Measurements from ENCODE around the gene EIF4B. TPM values are rescaled to one million over a fixed set of nuclear protein-coding genes. Genes with fewer than 3 reads are reported as not detected.
"Not testable (repeated sequence)": the region's sequence is repeated elsewhere in the genome, so short reads cannot be mapped to it uniquely, and the experiment has no call there.

Gene EIF4B
- total and polyA plus RNA-seq, 2 donors, result 246 to 743 TPM

- no peaks in the 10 kb centered on the region for H3K4me1 ChIP-seq (ENCODE audit: insufficient read depth)
- no peak overlapping the region for H3K4me3 ChIP-seq (ENCODE audit: low read depth, low read length)
- H3K27ac ChIP-seq (ENCODE audit: low read depth), result no peak overlapping the region
- WGBS, result 34% methylated on average over 13 of the region's 13 CpGs
- H3K36me3 ChIP-seq (ENCODE audit: insufficient read depth), result no peaks in the 10 kb centered on the region
- DNase-seq (ENCODE audit: extremely low spot score), result no peak
Measured at GRCh38 chr12:52980650-52981423, 25.4 kb upstream of the EIF4B start.

- H3K4me1 ChIP-seq (ENCODE audit: insufficient read depth), result no peaks in the 10 kb centered on the region
- WGBS, result 89% methylated on average over 1 of the region's 1 CpG
- DNase-seq (ENCODE audit: extremely low spot score), result no peak
- H3K27ac ChIP-seq (ENCODE audit: low read depth), result no peak overlapping the region
- H3K36me3 ChIP-seq (ENCODE audit: insufficient read depth), result no peaks in the 10 kb centered on the region
- no peak overlapping the region for H3K4me3 ChIP-seq (ENCODE audit: low read depth, low read length)
Measured at GRCh38 chr12:52984136-52984535, 22.1 kb upstream of the EIF4B start.

GRCh38 chr12:52988898-52989297, 17.4 kb upstream of the EIF4B start:
- Histone ChIP-seq H3K4me1 (ENCODE audit: insufficient read depth) (no peaks in the 10 kb centered on the region), H3K4me3 (ENCODE audit: low read depth, low read length) (no peak overlapping the region), H3K27ac (ENCODE audit: low read depth) (no peak overlapping the region), H3K36me3 (ENCODE audit: insufficient read depth) (no peaks in the 10 kb centered on the region)
- WGBS, result 86% methylated on average over 6 of the region's 6 CpGs
- DNase-seq (ENCODE audit: extremely low spot score), result no peak

GRCh38 chr12:52990206-52990605, 16.1 kb upstream of the EIF4B start:
- Histone ChIP-seq H3K4me3 (ENCODE audit: low read depth, low read length) (no peak overlapping the region), H3K36me3 (ENCODE audit: insufficient read depth) (no peaks in the 10 kb centered on the region), H3K4me1 (ENCODE audit: insufficient read depth) (no peaks in the 10 kb centered on the region), H3K27ac (ENCODE audit: low read depth) (no peak overlapping the region)
- 63% methylated on average over 4 of the region's 4 CpGs for WGBS
- DNase-seq (ENCODE audit: extremely low spot score), result no peak

DNA sequence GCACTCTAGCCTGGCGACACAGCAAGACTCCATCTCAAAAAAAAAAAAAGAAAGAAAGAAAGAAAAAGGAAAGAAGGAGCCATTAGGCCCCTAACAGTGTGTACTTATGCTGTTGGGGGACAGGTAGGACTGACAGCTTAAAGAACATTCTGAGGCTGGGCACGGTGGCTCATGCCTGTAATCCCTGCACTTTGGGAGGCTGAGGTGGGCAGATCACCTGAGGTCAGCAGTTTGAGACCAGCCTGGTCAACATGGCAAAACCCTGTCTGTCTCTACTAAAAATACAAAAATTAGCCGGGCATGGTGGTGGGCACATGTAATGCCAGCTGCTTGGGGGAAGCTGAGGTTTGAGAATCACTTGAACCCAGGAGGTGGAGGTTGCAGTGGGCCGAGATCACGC, 14.0 kb upstream of the EIF4B start:
- not testable (repeated sequence) for DNase-seq (ENCODE audit: extremely low spot score); H3K27ac ChIP-seq (ENCODE audit: low read depth); H3K4me3 ChIP-seq (ENCODE audit: low read depth, low read length); H3K36me3 ChIP-seq (ENCODE audit: insufficient read depth); H3K4me1 ChIP-seq (ENCODE audit: insufficient read depth)
- WGBS, result 91% methylated on average over 5 of the region's 5 CpGs

DNA sequence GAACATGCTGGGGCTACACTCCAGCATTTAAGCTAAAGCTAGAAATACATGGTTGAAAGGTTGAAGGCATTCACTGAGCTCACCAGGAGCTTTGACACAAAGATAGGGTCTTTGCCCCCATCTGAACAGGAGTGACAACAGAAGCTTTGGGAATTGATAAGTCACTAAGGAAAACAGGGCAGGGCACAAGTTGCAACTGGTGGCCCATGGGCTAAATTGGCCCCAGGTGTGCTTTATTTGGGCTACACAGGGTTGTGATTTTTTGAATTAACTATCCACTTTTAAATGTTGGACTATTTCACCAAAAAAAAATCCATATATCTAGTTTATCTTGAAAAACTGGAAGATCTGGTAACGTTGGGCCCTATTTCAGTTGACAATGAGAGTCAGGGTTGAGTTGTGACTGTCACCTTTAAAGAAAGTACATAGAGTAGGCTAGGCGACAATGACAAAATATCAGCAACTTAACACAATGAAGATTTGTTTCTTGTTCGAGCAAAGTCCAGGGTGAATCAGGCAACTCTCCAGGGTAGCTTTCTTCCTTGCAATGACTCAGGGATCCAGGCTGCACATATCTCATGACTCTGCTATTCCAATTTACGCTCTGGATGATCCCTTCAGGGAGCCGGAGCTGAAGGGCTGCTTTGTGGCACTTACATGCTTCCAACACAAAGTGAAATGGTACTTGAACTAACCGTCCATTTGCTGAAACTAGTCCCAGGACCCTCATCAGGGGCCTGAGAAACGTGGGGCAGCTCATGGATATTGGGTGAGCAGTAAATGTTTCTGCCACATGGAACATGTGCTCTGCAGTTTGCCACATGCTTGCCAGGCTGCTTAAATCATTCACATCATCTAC, 13.3 kb upstream of the EIF4B start:
- no peak overlapping the region for H3K27ac ChIP-seq (ENCODE audit: low read depth)
- no peak for DNase-seq (ENCODE audit: extremely low spot score)
- WGBS, result 75% methylated on average over 7 of the region's 7 CpGs

GRCh38 chr12:52993558-52993869, 12.7 kb upstream of the EIF4B start:
- Histone ChIP-seq H3K4me1 (ENCODE audit: insufficient read depth) (no peaks in the 10 kb centered on the region), H3K36me3 (ENCODE audit: insufficient read depth) (no peaks in the 10 kb centered on the region), H3K4me3 (ENCODE audit: low read depth, low read length) (no peak overlapping the region), H3K27ac (ENCODE audit: low read depth) (no peak overlapping the region)
- no peak for DNase-seq (ENCODE audit: extremely low spot score)

More for the DNA sequence above, 13.3 kb upstream of the EIF4B start:
- no peak overlapping the region for H3K4me3 ChIP-seq (ENCODE audit: low read depth, low read length)
- H3K4me1 ChIP-seq (ENCODE audit: insufficient read depth), result no peaks in the 10 kb centered on the region
- no peaks in the 10 kb centered on the region for H3K36me3 ChIP-seq (ENCODE audit: insufficient read depth)

GRCh38 chr12:53004178-53004577, 2.1 kb upstream of the EIF4B start:
- Histone ChIP-seq H3K4me3 (ENCODE audit: low read depth, low read length) (no peak overlapping the region), H3K4me1 (ENCODE audit: insufficient read depth) (no peaks in the 10 kb centered on the region), H3K27ac (ENCODE audit: low read depth) (no peak overlapping the region), H3K36me3 (ENCODE audit: insufficient read depth) (no peaks in the 10 kb centered on the region)
- 29% methylated on average over 5 of the region's 5 CpGs for WGBS
- DNase-seq (ENCODE audit: extremely low spot score), result no peak

DNA sequence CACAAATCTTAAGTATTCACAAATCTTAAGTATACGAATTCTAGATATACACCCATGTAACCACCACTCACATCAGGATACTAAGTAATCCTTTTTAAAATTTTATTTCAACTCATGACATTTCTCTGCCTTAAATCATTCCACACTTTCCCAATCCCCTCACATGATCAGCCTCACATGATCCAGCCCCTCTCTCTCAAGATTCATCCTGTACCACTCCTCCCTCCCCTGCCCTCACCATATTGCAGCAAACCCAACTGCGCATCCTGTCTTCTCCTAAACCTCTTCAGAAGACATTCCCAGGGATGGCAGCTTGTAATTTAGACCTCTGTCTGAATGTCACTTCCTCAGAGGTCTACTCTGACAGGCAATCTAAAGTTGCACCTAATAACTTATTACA, 1.7 kb upstream of the EIF4B start:
- WGBS, result 58% methylated on average over 2 of the region's 2 CpGs
- H3K27ac ChIP-seq (ENCODE audit: low read depth), result no peak overlapping the region
- no peak overlapping the region for H3K4me3 ChIP-seq (ENCODE audit: low read depth, low read length)
- H3K36me3 ChIP-seq (ENCODE audit: insufficient read depth), result no peaks in the 10 kb centered on the region
- H3K4me1 ChIP-seq (ENCODE audit: insufficient read depth), result no peaks in the 10 kb centered on the region
- no peak for DNase-seq (ENCODE audit: extremely low spot score)

DNA sequence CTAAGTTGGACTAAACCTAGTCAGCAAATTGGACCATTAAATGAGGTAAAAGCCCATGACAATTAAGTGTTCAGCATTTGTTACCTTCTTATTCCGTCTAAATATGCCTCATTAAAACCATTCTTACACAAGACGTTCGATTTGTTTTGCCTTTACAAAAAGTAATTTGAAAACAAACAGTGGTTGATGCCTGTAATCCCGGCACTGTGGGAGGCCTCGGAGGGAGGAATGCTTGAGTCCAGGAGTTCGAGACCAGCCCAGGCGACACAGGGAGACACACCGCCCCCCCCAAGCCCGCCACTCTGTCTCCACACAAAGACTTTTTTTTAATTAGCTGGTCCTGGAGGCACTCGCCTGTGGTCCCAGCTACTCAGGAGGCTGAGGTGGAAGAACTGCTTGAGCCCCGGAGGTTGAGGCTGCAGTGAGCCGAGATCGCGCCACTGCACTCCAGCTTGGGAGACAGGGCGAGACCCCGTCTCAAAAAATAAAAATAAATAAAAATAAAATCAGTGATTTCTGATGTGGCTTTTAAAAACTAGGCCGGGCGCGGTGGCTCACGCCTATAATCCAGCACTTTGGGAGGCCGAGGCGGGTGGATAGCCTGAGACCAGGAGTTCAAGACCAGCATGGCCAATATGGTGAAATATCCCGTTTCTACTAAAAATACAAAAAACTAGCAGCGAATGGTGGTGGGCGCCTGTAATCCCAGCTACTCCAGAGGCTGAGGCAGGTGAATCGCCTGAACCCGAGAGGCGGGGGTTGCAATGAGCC, 856 bp upstream of the EIF4B start:
- Histone ChIP-seq H3K36me3 (ENCODE audit: insufficient read depth) (no peaks in the 10 kb centered on the region), H3K4me1 (ENCODE audit: insufficient read depth) (no peaks in the 10 kb centered on the region), H3K4me3 (ENCODE audit: low read depth, low read length) (peak overlapping the region; percentile 26), H3K27ac (ENCODE audit: low read depth) (no peak overlapping the region)
- DNase-seq (ENCODE audit: extremely low spot score), result no peak
- WGBS, result 13% methylated on average over 28 of the region's 28 CpGs

DNA sequence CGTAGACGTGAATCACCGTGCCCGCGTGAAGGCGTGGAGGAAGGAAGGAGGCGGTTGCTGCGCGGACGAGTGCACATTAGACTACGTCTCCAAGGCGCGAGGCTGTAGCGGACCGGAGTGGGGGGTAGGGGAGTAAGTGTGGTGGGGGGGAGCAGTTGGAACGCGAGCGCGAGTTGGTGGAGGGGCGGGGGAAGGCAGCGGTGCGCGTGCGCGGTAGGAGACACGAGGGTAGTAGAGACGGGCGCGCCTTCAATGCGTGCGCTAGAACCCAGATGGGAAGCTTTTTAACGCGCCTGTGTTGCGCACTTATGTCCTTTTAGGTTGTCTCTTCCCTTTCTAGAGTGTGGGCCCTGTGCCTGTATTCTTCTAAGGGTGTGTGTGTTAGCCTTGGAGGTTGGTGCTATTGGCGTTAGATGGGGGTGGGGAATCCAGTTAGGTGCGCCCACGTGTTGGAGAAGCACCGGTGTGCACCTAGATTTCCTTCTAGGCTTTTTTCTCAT, 604 bp downstream of the EIF4B start:
- H3K27ac ChIP-seq (ENCODE audit: low read depth), result peak overlapping the region; percentile 40
- H3K4me3 ChIP-seq (ENCODE audit: low read depth, low read length), result peak overlapping the region; percentile 80
- peaks cover 2% of the 10 kb centered on the region for H3K4me1 ChIP-seq (ENCODE audit: insufficient read depth)
- under 1% methylated on average over 38 of the region's 38 CpGs for WGBS
- H3K36me3 ChIP-seq (ENCODE audit: insufficient read depth), result no peaks in the 10 kb centered on the region
- peak; percentile 39 for DNase-seq (ENCODE audit: extremely low spot score)

GRCh38 chr12:53007343-53007742, 1.1 kb downstream of the EIF4B start:
- H3K4me3 ChIP-seq (ENCODE audit: low read depth, low read length), result peak overlapping the region; percentile 80
- 29% methylated on average over 4 of the region's 4 CpGs for whole genome bisulfite sequencing
- no peak overlapping the region for H3K27ac ChIP-seq (ENCODE audit: low read depth)
- peaks cover 2% of the 10 kb centered on the region for H3K4me1 ChIP-seq (ENCODE audit: insufficient read depth)
- H3K36me3 ChIP-seq (ENCODE audit: insufficient read depth), result no peaks in the 10 kb centered on the region
- no peak for DNase-seq (ENCODE audit: extremely low spot score)

- H3K36me3 ChIP-seq (ENCODE audit: insufficient read depth); H3K4me3 ChIP-seq (ENCODE audit: low read depth, low read length); H3K27ac ChIP-seq (ENCODE audit: low read depth); DNase-seq (ENCODE audit: extremely low spot score); H3K4me1 ChIP-seq (ENCODE audit: insufficient read depth): not testable (repeated sequence)
- WGBS, result 90% methylated on average over 15 of the region's 15 CpGs
Measured at GRCh38 chr12:53008760-53009159, 2.5 kb downstream of the EIF4B start.
